ENCODE measurements around the gene ERI3.
"Not testable (repeated sequence)": the region's sequence is repeated elsewhere in the genome, so short reads cannot be mapped to it uniquely, and the experiment has no call there.

The ERI3 gene

DNA sequence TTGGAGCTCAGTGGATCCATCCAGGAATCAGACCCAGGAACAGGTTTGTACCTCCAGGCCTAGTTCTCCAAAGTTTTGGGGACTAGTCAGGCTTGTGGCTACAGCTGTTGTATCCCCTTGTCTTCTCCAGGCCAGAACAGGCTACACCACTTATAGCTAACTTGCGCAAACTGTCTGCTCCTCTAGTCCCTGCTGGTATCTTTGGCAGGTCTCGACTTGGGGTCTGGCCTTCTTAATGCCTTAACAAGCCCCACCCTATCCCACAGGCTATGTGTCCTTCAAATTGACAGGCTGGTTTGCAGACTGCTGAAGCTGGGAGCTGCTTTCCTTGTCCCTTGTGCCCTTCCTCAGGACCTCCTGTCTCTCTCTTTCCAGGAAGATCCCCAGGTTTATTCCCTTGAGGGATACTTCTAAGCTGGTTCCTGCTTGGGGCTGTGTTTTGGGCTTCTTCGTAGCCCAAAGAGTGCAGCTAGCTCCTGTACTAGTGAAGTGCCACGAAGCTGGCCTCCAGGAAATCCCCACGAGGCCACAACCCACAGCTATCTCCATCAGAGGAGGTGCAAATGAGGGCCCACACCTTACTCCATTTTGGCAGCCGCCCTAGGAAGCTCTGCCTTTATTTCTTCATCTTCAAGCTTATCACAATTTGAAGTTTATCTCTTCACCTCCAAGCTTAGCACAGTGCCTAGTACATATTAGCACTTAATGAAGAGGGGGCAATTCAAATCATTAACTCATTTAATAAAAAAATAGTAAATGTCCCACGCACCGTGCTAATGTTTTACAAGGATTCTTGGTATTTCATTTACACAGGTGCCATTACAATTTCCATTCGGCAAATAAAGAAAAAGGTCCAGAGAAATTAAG, 142.5 kb downstream of the ERI3 start:
- DNase-seq, result no peak
- Mint-ChIP-seq H3K36me3 (ENCODE audit: low read depth) (peaks cover 17% of the 10 kb centered on the region), H3K4me1 (peaks cover 32% of the 10 kb centered on the region), H3K4me3 (peak overlapping the region; percentile 94), H3K27me3 (ENCODE audit: low read depth, poor library complexity) (peaks cover 28% of the 10 kb centered on the region), H3K27ac (no peak overlapping the region), H3K9me3 (no peaks in the 10 kb centered on the region)
- TF ChIP-seq, protein P1, sequence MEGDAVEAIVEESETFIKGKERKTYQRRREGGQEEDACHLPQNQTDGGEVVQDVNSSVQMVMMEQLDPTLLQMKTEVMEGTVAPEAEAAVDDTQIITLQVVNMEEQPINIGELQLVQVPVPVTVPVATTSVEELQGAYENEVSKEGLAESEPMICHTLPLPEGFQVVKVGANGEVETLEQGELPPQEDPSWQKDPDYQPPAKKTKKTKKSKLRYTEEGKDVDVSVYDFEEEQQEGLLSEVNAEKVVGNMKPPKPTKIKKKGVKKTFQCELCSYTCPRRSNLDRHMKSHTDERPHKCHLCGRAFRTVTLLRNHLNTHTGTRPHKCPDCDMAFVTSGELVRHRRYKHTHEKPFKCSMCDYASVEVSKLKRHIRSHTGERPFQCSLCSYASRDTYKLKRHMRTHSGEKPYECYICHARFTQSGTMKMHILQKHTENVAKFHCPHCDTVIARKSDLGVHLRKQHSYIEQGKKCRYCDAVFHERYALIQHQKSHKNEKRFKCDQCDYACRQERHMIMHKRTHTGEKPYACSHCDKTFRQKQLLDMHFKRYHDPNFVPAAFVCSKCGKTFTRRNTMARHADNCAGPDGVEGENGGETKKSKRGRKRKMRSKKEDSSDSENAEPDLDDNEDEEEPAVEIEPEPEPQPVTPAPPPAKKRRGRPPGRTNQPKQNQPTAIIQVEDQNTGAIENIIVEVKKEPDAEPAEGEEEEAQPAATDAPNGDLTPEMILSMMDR (IDR thresholded peaks at IDR 0.05), result no peak

GRCh38 chr1:44210595-44210994, 144.5 kb downstream of the ERI3 start:
- no peak for DNase-seq
- no peak overlapping the region for H3K27ac Mint-ChIP-seq
- H3K36me3 Mint-ChIP-seq (ENCODE audit: low read depth), result peaks cover 6% of the 10 kb centered on the region
- H3K4me3 Mint-ChIP-seq, result no peak overlapping the region
- H3K4me1 Mint-ChIP-seq, result peaks cover 25% of the 10 kb centered on the region
- H3K27me3 Mint-ChIP-seq (ENCODE audit: low read depth, poor library complexity), result peaks cover 34% of the 10 kb centered on the region
- TF ChIP-seq, protein P1 (IDR thresholded peaks at IDR 0.05), result no peak
- no peaks in the 10 kb centered on the region for H3K9me3 Mint-ChIP-seq

GRCh38 chr1:44208226-44208625, 146.8 kb downstream of the ERI3 start:
- Mint-ChIP-seq H3K4me1 (peaks cover 6% of the 10 kb centered on the region), H3K36me3 (ENCODE audit: low read depth) (no peaks in the 10 kb centered on the region), H3K4me3 (no peak overlapping the region), H3K27me3 (ENCODE audit: low read depth, poor library complexity) (peaks cover 31% of the 10 kb centered on the region), H3K9me3 (no peaks in the 10 kb centered on the region), H3K27ac (peak overlapping the region; percentile 74)
- DNase-seq, result no peak
- TF ChIP-seq, protein P1 (IDR thresholded peaks at IDR 0.05), result no peak

DNA sequence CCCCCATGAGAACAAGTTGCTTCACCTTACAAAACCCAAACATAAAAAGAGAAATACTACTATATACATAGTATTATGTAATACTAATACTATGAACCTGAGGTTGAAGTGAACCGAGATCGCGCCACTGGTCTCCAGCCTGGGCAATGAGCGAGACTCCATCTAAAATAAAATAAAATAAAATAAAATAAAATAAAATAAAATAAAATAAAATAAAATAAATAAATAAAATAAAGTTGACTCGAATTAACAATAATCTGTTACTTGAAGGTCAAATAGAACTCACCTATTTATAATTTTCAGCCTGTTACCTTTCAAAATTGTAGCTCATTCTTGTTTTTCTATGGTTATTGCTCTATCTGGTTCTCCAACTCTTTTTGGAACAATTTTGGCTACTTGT, 148.5 kb downstream of the ERI3 start:
- peaks cover 31% of the 10 kb centered on the region for H3K27me3 Mint-ChIP-seq (ENCODE audit: low read depth, poor library complexity)

GRCh38 chr1:44200336-44200735, 154.7 kb downstream of the ERI3 start:
- no peaks in the 10 kb centered on the region for H3K9me3 Mint-ChIP-seq

More for the DNA sequence above, 148.5 kb downstream of the ERI3 start:
- H3K4me1 Mint-ChIP-seq; H3K36me3 Mint-ChIP-seq (ENCODE audit: low read depth); DNase-seq; H3K4me3 Mint-ChIP-seq; H3K9me3 Mint-ChIP-seq; H3K27ac Mint-ChIP-seq: not testable (repeated sequence)

DNA sequence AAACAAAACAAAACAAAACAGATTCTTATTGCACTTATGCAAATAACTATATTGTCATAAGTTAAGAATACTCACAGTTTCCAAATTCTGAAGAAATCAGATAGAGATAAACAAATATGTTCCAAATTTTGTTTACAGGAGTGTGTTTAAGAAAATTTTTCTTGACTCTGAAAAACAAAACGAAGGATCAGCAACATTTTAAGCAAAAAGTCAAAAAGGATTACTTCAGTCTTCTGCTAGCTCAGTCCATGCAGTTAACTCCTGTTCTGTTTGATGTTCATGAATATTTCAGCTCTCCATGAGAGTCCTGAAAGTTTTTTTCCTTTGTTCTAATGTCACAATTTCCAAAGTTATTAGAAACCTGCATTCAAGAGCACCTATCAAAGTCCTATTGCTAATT, 180.4 kb downstream of the ERI3 start:
- Mint-ChIP-seq H3K27me3 (ENCODE audit: low read depth, poor library complexity) (peaks cover 11% of the 10 kb centered on the region), H3K4me3 (no peak overlapping the region), H3K9me3 (peaks cover 57% of the 10 kb centered on the region), H3K27ac (no peak overlapping the region), H3K36me3 (ENCODE audit: low read depth) (peaks cover 5% of the 10 kb centered on the region), H3K4me1 (no peaks in the 10 kb centered on the region)
- TF ChIP-seq, protein P1 (IDR thresholded peaks at IDR 0.05), result no peak
- DNase-seq, result no peak

More at GRCh38 chr1:44200336-44200735, 154.7 kb downstream of the ERI3 start:
- Mint-ChIP-seq H3K36me3 (ENCODE audit: low read depth) (no peaks in the 10 kb centered on the region), H3K27me3 (ENCODE audit: low read depth, poor library complexity) (peaks cover 8% of the 10 kb centered on the region), H3K27ac (no peak overlapping the region), H3K4me3 (no peak overlapping the region), H3K4me1 (no peaks in the 10 kb centered on the region)
- no peak for DNase-seq
- TF ChIP-seq, protein P1 (IDR thresholded peaks at IDR 0.05), result no peak
